Activated CD4-positive, alpha-beta T cell treated with anti-CD3 and anti-CD28 coated beads for 4 hours (primary cell): ENCODE results near the gene DBNL.

ENCODE experiments used
- DNase-seq, 2 donors: peaks; one replicate each; pipeline ENCODE4 v3.0.0-alpha.2; 2020

DBNL gene

GRCh38 chr7:44045226-44046014, 918 bp downstream of the DBNL start:
- DNase-seq: no peak

DNA sequence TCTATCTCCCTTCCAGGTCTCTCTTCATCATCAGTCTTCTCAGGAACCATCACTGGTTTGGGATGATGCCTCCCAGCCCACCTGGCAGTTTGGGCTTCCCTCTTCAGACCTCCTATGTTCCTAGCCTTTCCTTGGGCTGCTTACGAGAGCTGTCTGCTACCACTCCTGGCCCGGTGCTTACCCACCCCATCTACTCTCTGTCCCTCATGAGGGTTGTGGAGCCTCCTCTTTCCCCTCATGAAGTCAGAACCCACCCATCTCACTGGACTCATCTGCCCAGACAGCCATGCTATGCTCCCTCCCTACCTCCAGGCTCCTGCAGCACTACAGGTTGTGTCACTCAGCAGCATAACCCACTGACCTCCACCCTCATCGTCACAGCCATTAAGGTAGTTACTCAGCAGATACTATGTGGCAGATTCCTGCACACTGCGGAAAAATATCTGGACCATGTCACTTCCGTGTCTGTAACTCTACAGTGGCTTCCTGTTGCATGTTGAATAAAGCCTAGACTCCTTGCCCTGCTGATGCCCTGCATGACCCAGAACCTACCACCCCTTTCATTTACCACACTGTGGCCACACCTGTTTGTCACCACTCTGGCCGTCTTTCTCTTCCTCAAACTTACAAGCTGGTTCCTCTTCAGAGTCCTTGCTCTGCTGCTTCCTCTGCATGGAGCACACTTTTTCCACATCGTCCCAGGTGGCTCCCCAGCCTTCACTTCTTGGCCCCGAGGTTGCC, 2.0 kb downstream of the DBNL start:
- DNase-seq: no peak

DNA sequence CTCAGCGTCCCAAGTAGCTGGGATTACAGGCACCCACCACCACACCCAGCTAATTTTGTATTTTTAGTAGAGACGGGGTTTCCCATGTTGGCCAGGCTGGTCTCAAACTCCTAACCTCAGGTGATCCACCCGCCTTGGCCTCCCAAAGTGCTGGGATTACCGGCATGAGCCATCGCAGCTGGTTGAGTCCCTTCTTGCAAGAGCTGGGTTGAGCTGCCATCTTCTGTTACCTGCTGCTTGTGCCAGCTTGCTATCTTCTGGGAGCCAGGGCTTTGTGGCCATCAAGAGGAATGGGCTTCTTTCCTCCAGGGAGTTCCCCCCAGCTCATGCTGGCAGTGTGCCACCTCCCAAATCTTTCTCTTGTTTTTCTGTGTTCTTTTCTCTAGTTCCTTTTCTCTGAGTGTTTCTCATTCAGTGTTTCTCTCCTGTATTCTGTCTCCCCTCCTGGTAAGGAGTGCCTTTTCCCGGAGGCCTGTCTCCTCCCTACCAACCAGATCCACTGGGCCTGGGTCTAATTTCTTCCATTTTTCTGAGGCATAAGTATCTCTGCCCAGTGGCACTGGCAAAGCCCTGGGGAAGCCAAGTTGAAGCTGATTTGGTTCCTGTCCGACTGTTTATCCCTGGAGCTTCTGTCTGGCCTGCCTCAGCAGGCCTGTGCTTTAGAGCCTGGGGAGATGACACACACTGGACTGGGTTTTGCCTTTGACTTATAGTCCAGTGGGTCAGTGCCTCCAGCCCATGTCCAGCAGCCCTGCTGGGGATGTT, 3.7 kb downstream of the DBNL start:
- DNase-seq: no peak

DNA sequence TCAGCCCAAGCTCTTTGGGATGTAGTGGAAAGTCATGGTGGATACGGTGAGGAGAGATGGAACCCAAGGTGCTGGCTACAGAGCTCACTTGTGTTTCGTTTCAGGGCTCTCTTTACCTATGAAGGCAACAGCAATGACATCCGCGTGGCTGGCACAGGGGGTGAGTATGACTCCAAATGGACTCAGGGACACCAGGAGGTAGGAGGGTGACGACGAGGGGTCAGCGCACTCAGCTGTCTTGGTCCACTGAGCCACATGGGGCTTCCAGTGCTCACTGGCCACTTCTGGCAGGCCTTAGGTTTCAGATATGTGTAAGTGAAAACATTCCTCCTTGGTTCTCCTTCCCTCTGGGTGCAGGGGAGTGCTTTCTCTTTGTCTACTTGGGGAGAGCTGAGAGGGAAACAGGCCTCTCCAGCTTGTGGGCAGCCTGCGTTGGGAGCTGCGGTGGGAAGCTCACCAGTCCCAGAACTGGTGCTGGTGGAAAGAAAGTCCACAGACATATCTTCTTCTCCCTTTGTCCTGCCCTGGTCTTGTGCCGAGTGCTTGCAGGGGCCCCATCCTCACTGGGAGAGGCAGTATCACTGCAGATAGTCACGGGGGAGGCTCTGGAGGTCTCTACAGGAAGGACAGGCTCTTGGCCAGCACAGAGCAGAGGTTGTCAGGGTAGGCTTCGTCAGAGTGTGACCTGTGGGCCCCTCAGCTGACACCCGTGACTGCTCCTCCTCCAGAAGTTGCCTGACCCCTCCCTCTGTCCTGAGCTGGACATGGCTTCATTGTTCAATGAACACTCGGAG, 5.8 kb downstream of the DBNL start:
- DNase-seq: no peak

- no peak for DNase-seq
Measured at GRCh38 chr7:44050915-44051560, 6.5 kb downstream of the DBNL start.

DNA sequence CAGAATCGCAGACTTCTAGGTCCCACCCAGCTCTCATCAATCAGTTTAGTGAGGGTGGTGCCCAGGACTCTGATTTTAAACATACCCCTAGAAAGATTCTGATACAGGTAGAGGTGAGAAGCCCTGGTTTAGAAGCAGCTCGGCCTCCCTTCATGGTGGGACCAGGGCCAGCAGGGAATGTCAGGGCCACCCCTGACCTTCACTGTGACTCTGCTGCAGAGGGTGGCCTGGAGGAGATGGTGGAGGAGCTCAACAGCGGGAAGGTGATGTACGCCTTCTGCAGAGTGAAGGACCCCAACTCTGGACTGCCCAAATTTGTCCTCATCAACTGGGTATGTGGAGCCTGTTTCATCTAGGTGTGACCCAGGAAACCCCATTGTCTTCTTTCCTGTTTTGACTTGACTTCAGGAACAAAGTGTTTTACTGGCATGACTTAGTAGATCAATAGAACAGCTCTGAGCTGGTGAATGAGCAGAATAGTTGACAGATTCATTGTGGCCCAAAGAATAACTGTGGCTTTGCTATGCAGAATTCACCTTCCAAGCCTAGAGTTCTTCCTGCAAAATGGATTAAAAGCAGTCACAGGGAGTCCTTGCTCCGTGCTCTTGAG, 7.2 kb downstream of the DBNL start:
- no peak for DNase-seq

DNA sequence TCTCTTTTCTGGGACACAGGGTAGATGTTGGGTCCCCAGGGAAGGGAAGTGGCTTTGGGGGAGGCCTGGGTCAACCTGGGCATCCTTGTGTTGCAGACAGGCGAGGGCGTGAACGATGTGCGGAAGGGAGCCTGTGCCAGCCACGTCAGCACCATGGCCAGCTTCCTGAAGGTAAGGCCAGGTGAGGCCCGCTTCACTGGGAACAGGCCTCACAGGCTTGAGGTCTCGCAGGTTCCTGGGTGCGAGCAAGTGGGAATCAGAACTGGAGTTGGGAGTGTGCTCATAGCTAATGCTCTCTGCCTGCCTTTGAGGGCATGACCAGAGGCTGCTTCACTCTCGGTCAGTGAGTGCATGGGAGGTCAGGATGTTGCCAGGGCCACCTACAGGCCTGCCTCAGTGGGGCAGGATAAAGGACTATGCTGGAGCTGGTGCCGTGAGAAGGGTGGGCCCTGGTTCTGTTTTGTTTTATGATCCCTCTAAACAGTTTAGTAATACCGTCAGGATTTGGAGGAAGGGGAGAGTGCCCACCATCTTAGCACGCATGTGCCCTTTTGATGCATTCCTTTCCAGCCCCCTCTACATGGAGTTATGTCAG, 8.4 kb downstream of the DBNL start:
- no peak for DNase-seq

DNA sequence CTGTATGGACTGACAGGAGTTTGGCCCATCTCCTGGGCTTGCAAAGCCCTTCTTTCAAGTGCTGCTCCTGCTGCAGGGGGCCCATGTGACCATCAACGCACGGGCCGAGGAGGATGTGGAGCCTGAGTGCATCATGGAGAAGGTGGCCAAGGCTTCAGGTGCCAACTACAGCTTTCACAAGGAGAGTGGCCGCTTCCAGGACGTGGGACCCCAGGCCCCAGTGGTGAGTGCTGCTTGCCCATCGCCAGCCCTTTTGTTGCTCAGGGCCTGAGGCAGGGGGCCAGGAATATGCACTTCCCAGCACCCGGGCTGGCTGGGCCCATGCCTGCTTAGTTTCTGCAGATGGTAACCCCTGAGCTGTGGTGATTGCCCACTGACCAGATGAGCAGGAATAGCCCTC, 12.2 kb downstream of the DBNL start:
- no peak for DNase-seq

- no peak for DNase-seq
Measured at GRCh38 chr7:44057181-44057848, 12.8 kb downstream of the DBNL start.

DNA sequence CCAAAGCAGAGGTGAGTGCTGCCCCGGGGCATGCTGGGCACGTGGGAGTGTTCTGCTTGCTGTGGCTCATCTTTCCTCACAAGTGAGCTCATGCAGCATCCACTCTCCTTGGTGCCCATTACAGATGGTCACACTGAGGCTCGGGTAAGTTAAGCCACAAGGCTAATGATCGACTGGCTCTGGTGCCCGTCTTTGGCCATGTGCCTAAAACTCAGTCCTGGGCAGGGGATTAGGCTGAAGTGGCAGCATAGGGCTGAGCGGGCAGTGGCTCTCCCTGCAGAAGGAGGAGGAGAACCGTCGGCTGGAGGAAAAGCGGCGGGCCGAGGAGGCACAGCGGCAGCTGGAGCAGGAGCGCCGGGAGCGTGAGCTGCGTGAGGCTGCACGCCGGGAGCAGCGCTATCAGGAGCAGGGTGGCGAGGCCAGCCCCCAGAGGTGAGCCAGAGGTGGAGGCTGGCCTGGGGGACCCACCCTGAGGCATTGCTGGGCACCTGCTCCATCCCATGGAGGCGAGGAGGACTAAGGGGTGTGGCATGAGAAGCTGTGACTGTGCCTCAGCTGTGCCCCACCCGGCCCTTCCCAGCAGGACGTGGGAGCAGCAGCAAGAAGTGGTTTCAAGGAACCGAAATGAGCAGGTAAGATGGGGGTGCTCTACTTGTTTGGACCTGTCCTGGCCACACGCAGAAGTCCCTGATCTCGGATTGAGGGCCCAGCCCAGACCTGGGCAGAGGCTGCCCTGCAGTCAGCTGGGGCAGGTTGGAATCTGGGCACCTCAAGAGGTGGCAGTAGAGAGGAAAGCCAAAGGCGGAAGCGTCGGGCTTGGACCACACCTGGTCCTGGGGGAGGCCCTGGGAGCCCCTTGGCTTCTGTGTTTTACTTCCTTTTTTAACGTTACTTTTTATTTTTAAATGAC, 13.6 kb downstream of the DBNL start:
- no peak for DNase-seq

- DNase-seq: no peak
Measured at GRCh38 chr7:44058759-44059218, 14.3 kb downstream of the DBNL start.

DNA sequence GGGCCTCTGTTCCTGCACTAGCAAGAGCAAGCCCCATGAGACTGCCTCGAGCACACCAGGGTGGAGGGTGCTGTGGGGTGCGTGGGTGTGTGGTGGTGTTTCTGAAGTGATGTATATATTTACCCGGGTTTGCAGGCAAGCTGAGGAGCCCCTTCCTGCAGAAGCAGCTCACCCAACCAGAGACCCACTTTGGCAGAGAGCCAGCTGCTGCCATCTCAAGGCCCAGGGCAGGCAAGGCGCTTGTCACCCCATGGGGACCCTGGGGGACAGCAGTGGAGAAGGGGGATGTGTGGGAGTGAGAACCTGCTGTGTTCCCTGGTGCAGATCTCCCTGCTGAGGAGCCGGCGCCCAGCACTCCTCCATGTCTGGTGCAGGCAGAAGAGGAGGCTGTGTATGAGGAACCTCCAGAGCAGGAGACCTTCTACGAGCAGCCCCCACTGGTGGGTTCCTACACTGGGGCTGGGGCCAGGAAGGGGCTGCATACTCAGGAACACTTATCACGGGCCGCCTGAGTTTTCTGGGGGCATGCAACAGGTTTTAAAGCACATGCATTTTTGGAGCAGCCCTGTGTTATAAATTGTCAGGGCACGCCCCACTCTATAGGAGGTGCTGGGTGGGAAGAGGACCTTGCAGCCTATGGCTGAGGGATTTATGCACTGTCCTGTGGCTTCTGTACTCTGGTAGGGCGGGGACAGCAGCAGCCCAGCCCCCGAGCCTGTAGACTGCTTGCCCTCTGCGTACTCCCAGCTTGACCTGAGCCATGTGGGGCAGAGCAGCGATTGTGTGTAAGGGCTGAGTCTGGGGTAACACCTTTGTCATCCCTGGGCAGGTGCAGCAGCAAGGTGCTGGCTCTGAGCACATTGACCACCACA, 15.0 kb downstream of the DBNL start:
- DNase-seq: no peak

GRCh38 chr7:44060091-44060947, 15.8 kb downstream of the DBNL start:
- DNase-seq: no peak

DNA sequence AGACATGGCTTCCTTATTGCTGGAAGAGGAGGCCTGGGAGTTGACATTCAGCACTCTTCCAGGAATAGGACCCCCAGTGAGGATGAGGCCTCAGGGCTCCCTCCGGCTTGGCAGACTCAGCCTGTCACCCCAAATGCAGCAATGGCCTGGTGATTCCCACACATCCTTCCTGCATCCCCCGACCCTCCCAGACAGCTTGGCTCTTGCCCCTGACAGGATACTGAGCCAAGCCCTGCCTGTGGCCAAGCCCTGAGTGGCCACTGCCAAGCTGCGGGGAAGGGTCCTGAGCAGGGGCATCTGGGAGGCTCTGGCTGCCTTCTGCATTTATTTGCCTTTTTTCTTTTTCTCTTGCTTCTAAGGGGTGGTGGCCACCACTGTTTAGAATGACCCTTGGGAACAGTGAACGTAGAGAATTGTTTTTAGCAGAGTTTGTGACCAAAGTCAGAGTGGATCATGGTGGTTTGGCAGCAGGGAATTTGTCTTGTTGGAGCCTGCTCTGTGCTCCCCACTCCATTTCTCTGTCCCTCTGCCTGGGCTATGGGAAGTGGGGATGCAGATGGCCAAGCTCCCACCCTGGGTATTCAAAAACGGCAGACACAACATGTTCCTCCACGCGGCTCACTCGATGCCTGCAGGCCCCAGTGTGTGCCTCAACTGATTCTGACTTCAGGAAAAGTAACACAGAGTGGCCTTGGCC, 16.6 kb downstream of the DBNL start:
- no peak for DNase-seq

DNA sequence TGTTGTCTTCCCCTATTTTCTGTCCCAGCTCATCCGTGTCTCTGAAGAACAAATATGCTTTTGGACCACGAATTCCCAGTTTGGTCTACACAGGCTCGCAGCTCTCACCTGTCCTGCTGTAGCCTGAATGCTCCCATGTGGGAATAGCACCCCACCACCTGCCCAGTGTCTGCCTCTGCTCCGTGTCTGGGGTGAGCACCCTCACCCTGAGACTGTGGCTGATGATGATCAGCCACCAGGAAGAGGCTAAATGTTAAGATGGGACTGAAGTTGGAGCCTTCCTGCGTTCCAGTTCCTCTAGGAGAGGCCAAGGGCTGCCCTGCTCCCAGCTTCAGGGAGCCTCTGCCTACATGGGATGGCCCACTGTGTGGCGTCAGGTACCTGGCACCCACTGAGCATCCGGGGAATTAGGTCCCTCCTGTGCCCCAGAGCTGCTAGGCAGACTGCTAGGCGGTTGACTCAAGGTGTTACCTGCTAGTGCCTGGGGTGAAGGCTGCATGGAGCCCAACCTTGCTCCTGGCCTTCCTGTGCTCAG, 17.2 kb downstream of the DBNL start:
- DNase-seq: no peak

- no peak for DNase-seq
Measured at GRCh38 chr7:44062180-44062902, 17.8 kb downstream of the DBNL start.
